HG02970 (cell line): Measurements from ENCODE around the gene PAQR6.

ENCODE experiments used
- ATAC-seq: cut with Tn5 transposase; IDR thresholded peaks from one replicate; pipeline ENCODE4 v1.9.1; 2021; ENCODE audit warnings: mild to moderate bottlenecking, moderate library complexity, moderate number of reproducible peaks; ENCODE audit not compliant: unreplicated experiment, low FRiP score

Gene PAQR6

DNA sequence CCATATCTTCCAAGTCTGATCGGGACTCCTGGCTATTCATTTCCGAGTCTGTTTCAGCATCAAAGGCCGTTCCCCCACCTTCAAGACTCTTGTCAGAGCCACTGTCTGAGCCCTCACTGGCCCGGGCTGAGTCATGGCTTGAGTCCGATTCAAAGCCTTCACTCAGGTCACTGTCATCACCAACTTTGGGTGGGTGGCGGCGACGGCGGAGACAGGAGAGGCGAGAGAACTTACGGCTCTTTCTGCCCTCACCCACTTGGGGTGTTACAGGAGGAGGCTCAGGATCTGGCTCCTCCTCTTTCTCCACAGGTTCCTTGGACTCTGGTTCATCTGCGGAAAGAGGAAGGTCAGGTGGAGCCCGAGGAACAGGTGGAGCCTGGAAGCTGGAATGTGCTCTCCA lies 18.2 kb upstream of the PAQR6 start:
- ATAC-seq: no peak

- ATAC-seq: no peak
Measured at GRCh38 chr1:156263288-156263655, 15.4 kb upstream of the PAQR6 start.

DNA sequence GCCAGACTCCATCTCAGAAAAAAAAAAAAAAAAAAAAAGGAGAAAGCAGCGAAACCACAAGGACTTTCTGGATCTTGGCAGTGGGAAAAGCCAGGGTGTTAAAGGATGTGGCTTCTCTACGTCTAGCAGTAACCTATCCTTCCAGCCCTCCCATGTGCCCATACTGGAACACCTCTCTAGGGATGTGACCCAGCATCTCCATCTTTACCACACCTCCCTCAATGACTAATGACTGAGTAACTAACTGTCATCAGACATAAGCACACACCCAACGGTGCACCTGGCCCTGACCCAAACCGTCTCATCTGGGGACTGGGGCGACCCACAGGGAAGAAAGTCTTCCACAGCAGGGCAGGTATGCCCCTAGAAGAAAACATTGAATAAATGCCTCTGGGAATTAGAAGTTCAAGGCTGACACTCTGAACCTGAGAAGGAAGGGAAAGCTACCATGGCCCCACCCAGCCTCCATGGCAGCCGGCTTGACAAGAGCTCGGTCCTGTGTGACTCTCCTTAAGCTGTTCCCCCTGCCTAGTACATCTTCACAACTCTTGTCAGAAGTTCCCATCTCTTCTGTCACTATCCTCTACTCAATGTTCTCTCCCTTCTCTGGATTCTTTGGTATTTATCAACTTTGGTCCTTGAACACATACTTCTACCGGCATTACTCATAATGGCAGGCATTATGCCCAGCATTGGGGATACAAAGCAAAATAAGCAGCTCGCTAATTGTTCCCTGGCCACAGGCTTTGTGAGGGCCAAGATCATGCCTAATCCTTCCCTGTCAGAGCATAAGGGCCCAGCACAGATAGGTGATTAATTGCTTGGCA lies 14.8 kb upstream of the PAQR6 start:
- no peak for ATAC-seq

DNA sequence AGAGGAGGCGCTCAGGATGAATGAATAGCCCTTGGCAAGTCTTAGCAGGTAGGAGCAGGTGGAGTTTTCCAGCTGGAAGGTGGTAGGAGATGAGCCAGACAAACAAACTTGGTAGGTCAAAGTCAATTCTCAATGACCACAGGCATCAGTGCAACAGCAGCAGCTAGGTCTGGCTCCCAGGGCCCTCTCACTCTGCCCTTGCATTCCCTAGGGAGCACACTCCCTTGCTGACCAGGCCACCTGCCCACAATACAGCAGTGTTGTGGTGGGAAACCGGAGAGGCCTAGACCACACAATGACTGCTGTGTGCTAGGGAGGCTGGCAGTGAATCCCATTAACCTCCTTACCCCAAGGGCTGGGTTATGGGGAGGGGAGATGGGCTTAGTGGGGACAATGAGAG lies 13.0 kb upstream of the PAQR6 start:
- no peak for ATAC-seq

DNA sequence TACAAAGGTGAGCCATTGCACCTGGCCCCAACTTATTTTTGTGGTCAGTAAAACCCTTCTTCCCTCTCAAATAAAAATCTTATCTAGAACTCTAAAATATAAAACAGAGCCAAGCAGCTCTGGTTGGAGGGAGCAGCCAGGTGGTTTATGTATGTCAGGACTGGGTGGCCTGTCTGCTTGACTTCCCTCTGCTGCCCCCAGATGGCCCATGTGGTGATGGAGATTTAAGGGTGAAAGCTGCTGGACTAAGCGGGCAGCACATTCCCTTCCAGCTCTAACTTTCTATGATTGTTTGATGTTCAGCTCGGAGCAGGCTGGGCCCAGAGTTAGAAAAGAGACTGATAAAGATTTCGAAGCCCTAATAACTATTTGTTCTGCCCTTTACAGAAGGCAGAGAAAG lies 11.9 kb upstream of the PAQR6 start:
- ATAC-seq: no peak

DNA sequence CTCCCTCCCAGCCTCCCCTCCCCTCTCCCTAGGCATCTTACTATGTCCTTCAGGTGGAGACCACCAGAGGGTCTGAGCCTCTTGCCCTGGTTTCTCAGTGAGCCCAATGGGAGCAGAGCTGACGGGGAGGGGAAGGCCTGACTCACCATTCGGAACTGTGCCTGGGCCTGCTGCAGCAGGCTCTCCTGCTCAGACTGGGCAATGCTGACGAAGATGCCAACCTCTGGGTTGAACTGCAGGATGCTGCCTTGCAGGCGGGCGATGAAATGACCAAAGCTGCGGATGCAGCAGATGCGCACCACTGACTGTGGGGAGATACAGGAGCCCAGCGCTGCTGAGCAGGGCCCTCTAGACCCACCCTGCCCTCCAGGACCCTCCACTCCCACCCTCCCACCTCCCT lies 11.0 kb upstream of the PAQR6 start:
- ATAC-seq: no peak

- no peak for ATAC-seq
Measured at GRCh38 chr1:156257711-156258110, 9.9 kb upstream of the PAQR6 start.

GRCh38 chr1:156253634-156254033 lies 5.8 kb upstream of the PAQR6 start:
- no peak for ATAC-seq

- no peak for ATAC-seq
Measured at GRCh38 chr1:156251527-156251926, 3.7 kb upstream of the PAQR6 start.

GRCh38 chr1:156249593-156249992 lies 1.7 kb upstream of the PAQR6 start:
- no peak for ATAC-seq

- no peak for ATAC-seq
Measured at GRCh38 chr1:156248323-156248683, 447 bp upstream of the PAQR6 start.

GRCh38 chr1:156246781-156247459 lies 936 bp downstream of the PAQR6 start:
- no peak for ATAC-seq

- ATAC-seq: no peak
Measured at GRCh38 chr1:156246241-156246780, 1.5 kb downstream of the PAQR6 start.

GRCh38 chr1:156245451-156246232 lies 2.2 kb downstream of the PAQR6 start:
- no peak for ATAC-seq

DNA sequence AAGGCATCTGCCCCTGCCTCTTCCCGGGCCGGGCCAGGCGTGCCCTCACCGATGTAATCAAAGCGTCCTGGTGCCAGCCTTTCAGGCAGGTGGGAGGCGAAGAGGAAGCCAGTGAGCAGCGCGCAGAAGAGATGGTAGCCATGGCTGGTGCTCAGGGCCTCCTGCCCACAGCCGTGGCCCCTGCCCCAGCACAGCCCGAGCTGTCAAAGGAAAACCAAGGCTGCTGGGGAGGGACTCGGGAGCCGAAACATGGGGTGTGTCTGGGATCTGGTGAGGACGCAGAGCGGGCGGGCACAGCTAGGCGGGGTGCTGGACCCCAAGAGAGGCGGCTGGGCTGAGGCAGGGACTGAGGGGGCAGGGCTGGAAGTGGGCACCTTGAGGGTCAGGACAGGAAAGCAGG lies 3.1 kb downstream of the PAQR6 start:
- no peak for ATAC-seq

DNA sequence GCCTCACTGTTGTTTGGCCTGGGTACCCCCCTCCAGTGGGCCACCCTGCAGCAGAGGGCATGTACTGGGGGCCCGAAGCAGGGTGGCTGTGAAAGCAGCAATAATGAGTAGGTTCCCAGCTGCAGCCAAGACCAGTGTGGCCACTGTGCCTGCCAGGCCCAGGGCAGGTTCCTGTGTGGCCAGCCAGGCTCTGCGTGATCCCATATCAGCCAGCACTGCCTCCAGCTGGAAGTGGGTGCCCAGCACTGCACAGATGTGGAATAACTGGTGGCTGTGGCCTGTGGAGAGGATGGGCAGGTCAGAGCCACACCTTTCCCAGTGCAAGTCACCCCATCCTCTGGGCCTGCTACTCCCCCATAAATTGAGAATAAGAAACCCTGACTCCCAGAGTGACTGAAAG lies 3.7 kb downstream of the PAQR6 start:
- ATAC-seq: no peak

DNA sequence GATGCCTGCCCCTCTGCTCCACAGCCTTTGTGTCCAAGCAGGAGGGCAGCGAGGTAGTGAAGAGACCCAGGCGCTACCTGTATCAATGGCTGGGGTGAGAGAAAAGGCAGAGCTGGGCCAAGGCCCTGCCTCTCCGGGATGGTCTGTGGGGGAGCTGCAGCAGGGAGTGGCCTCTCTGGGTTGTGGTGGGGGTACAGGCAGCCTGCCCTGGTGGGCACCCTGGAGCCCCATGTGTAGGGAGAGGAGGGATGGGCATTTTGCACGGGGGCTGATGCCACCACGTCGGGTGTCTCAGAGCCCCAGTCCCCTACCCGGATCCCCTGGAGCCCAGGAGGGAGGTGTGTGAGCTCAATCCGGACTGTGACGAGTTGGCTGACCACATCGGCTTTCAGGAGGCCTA lies 5.1 kb downstream of the PAQR6 start:
- ATAC-seq: no peak

GRCh38 chr1:156241926-156242325 lies 5.9 kb downstream of the PAQR6 start, which contains the start of gene BGLAP:
Gene BGLAP, plus strand, starts transcription at chr1:156242184. Its CDS starts 48 bp downstream, at chr1:156242232.
- no peak for ATAC-seq

DNA sequence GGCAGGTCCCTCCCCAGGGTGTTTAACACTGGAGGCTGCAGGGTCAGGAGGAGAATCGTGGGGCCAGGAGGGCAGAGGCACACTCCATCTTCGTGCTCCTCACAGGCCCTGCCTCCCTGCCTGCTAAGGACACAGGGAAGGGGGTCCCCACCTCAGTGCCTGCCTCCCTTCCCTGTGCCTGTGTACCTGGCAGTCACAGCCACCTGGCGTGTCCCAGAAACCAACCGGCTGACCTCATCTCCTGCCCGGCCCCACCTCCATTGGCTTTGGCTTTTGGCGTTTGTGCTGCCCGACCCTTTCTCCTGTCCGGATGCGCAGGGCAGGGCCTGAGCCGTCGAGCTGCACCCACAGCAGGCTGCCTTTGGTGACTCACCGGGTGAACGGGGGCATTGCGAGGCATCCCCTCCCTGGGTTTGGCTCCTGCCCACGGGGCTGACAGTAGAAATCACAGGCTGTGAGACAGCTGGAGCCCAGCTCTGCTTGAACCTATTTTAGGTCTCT lies 6.5 kb downstream of the PAQR6 start:
- ATAC-seq: no peak

DNA sequence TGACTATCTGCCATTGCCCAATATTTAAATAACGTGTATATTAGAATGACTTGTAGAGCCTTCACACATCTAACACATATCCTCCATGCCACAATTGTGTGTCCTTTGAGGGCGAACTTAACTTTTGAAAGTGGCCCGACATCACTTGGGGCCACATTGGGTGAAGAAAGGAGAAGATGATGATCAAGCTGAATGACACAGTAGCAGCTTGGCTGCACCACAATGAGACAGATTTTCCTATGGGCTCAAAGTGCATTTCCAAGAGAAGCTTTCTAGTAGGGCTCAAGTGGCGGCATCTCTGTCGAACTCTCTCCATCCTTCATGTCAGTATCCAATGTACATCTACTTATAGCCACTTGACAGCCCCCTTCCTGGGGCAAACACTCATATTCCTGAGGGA lies 9.6 kb downstream of the PAQR6 start:
- no peak for ATAC-seq

DNA sequence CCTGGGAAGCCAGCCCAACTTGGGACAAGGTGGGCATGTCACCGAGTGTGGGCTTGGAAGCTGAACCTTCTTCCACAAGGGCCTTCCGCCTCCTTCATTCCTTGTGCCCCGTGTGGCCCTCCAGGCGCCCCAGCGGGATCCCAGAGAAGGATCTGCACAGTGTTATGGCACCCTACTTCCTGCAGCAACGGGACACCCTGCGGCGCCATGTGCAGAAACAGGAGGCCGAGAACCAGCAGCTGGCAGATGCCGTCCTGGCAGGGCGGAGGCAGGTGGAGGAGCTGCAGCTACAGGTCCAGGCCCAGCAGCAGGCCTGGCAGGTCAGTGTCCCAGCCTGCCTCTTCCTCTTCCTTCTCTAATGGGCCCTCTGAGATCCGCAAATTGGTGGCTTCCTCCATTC lies 11.7 kb downstream of the PAQR6 start:
- ATAC-seq: no peak
